ENCODE data around the gene TVP23C. TPM values are rescaled to one million over a fixed set of nuclear protein-coding genes. Genes with fewer than 3 reads are reported as not detected.

TVP23C gene
- total and polyA plus RNA-seq, 9 of the 15 experiments (the other 6 are each of a cell fraction or from before 2014, with no cell fraction given), result 5.7 to 16.8 (median 8.2) TPM

DNA sequence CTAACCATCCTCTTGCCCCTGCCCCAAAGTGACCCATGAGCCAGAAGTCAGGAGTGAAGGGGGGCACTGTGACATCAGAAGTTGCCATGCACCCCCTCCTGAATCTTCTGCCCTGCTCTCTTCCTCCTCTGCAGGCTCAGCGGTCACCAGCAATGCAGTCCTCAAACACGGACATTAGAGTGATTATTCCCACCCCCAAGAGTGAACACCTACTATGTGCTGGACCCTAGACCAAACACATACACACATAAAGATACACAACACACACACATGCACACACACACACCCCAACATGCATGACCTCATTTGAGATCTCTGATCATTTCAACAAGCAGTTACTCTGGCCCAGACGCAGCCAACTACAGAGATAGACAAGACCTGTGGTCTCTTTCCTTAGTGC is 95.7 kb downstream of the TVP23C start, which contains the start of gene CDRT4:
TSS of gene CDRT4 (minus strand) at position 30 of the 400 bp plus-strand sequence. CDS start 27,383 bp downstream, outside the sequence.
- Histone ChIP-seq H3K27ac (ENCODE audit: extremely low read depth, low read depth, low read length) (no peak within 1 kb of the TSS), H3K36me3 (ENCODE audit: control insufficient read depth, insufficient read depth, low read length) (no peaks in the 10 kb centered on the region), H3K4me3 (no peak within 1 kb of the TSS), H3K4me2 (ENCODE audit: insufficient read depth, low read length) (no peak within 1 kb of the TSS), H3K9me3 (replicated peaks; ENCODE audit: control insufficient read depth, insufficient read depth, low read depth, low read length) (no peaks in the 10 kb centered on the region), H4K20me1 (replicated peaks; ENCODE audit: control insufficient read depth, insufficient read depth, low read length) (no peaks in the 10 kb centered on the region), H3K9me1 (ENCODE audit: control insufficient read depth, insufficient read depth, low read length) (no peaks in the 10 kb centered on the region), H3K9ac (ENCODE audit: insufficient read depth in 1 of 2, low read depth in 2 of 2, low read length in 2 of 2) (no peak within 1 kb of the TSS), H2AFZ (ENCODE audit: low read depth, low read length) (no peak within 1 kb of the TSS), H3K27me3 (ENCODE audit: control insufficient read depth in 2 of 2, insufficient read depth in 2 of 2, low read length in 2 of 2) (no peaks in the 10 kb centered on the region), H3K79me2 (ENCODE audit: control insufficient read depth, insufficient read depth, low read length) (no peaks in the 10 kb centered on the region), H3K4me1 (replicated peaks in 1 of 2; ENCODE audit: control insufficient read depth in 2 of 2, insufficient read depth in 2 of 2, low read length in 2 of 2) (no peaks in the 10 kb centered on the region; a peak in 2 of 5 replicates)
- TF ChIP-seq, protein P1, sequence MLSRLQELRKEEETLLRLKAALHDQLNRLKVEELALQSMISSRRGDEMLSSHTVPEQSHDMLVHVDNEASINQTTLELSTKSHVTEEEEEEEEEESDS (CRISPR knock-in tag; IDR thresholded peaks at IDR 0.05), result no peak
- TF ChIP-seq ZKSCAN1 (IDR thresholded peaks at IDR 0.05; ENCODE audit: low read depth, low read length), result peak; percentile 68
- BruUV-seq (replicated peaks), result no TSS peak
- WGBS (ENCODE audit: insufficient coverage, low coverage, missing lambda C conversion rate), result 42% methylated on average over 3 of the region's 3 CpGs
- DNase-seq (ENCODE audit: extremely low read depth in 1 of 4, low spot score in 3 of 4), result no peak
- CTCF ChIA-PET (ENCODE audit: low intra/inter-chr PET ratio), result no interaction called here
- intact Hi-C loops (cut with micrococcal nuclease) (no loop called here), in situ Hi-C loops (cut with MboI) (loop anchor here (5.0 kb wide), 1 partner anchor 35 kb away; no protein-coding TSS in a partner anchor)
- no peak for FAIRE-seq
- ATAC-seq, result no peak
- POLR2A ChIA-PET, result no interaction called here

DNA sequence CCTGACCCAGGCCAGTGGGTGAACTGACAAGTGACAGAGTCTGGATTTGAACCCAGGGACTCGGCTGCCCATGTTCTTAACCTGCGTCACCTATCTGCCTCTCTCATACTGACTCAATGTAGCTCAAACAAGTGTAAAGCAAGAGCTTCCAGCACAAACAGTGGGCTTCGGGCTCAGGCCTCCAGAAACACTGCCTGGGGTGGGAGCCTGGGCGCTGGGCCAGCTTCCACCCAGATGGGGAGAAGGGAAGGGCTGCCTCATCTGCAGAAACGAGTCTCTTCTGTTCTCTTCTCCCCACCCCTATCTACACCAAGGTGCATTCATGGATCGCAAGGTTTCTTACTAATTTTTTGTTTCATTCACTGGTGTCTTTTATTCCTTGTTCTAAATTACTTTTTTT is 97.2 kb downstream of the TVP23C start:
- Histone ChIP-seq H3K27ac (ENCODE audit: extremely low read depth, low read depth, low read length) (no peak overlapping the region), H2AFZ (ENCODE audit: low read depth, low read length) (no peak overlapping the region), H3K27me3 (ENCODE audit: control insufficient read depth in 2 of 2, insufficient read depth in 2 of 2, low read length in 2 of 2) (no peaks in the 10 kb centered on the region), H3K9ac (ENCODE audit: insufficient read depth in 1 of 2, low read depth in 2 of 2, low read length in 2 of 2) (no peak overlapping the region), H3K79me2 (ENCODE audit: control insufficient read depth, insufficient read depth, low read length) (no peaks in the 10 kb centered on the region), H3K4me3 (no peak overlapping the region), H3K4me2 (ENCODE audit: insufficient read depth, low read length) (no peak overlapping the region), H3K9me3 (replicated peaks; ENCODE audit: control insufficient read depth, insufficient read depth, low read depth, low read length) (no peaks in the 10 kb centered on the region), H4K20me1 (replicated peaks; ENCODE audit: control insufficient read depth, insufficient read depth, low read length) (no peaks in the 10 kb centered on the region), H3K36me3 (ENCODE audit: control insufficient read depth, insufficient read depth, low read length) (no peaks in the 10 kb centered on the region), H3K9me1 (ENCODE audit: control insufficient read depth, insufficient read depth, low read length) (no peaks in the 10 kb centered on the region), H3K4me1 (replicated peaks in 1 of 2; ENCODE audit: control insufficient read depth in 2 of 2, insufficient read depth in 2 of 2, low read length in 2 of 2) (no peaks in the 10 kb centered on the region; a peak in 2 of 5 replicates)
- BruUV-seq (replicated peaks), result no TSS peak
- intact Hi-C loops (cut with micrococcal nuclease), result no loop called here
- FAIRE-seq, result no peak
- in situ Hi-C loops (cut with MboI), result loop anchor here (5.0 kb wide), 1 partner anchor 36 kb away; no protein-coding TSS in a partner anchor
- no peak for DNase-seq (ENCODE audit: extremely low read depth in 1 of 4, low spot score in 3 of 4)
- ATAC-seq, result no peak
- ChIA-PET CTCF (ENCODE audit: low intra/inter-chr PET ratio) (no interaction called here), POLR2A (no interaction called here)
- WGBS (ENCODE audit: insufficient coverage, low coverage, missing lambda C conversion rate), result 39% methylated on average over 4 of the region's 6 CpGs
- TF ChIP-seq ZNF589 (CRISPR knock-in tag; IDR thresholded peaks at IDR 0.05; ENCODE audit: low read depth) (no peak), ZNF134 (CRISPR knock-in tag; conservative IDR thresholded peaks at IDR 0.05) (no peak), KDM1A (IDR thresholded peaks at IDR 0.05) (no peak), CBX3 (IDR thresholded peaks at IDR 0.05; ENCODE audit: borderline replicate concordance in 1 of 2, low read length in 2 of 2) (no peak), ZFP30 (CRISPR knock-in tag; IDR thresholded peaks at IDR 0.05; ENCODE audit: borderline replicate concordance) (no peak), NR1H2 (CRISPR knock-in tag; IDR thresholded peaks at IDR 0.05) (no peak), HSF4 (CRISPR knock-in tag; IDR thresholded peaks at IDR 0.05; ENCODE audit: borderline replicate concordance) (no peak), ZNF347 (CRISPR knock-in tag; IDR thresholded peaks at IDR 0.05; ENCODE audit: low read depth) (no peak)
- TF ChIP-seq, protein P2, sequence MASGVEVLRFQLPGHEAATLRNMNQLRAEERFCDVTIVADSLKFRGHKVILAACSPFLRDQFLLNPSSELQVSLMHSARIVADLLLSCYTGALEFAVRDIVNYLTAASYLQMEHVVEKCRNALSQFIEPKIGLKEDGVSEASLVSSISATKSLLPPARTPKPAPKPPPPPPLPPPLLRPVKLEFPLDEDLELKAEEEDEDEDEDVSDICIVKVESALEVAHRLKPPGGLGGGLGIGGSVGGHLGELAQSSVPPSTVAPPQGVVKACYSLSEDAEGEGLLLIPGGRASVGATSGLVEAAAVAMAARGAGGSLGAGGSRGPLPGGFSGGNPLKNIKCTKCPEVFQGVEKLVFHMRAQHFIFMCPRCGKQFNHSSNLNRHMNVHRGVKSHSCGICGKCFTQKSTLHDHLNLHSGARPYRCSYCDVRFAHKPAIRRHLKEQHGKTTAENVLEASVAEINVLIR (CRISPR knock-in tag; IDR thresholded peaks at IDR 0.05), result no peak
- TF ChIP-seq, protein P3, sequence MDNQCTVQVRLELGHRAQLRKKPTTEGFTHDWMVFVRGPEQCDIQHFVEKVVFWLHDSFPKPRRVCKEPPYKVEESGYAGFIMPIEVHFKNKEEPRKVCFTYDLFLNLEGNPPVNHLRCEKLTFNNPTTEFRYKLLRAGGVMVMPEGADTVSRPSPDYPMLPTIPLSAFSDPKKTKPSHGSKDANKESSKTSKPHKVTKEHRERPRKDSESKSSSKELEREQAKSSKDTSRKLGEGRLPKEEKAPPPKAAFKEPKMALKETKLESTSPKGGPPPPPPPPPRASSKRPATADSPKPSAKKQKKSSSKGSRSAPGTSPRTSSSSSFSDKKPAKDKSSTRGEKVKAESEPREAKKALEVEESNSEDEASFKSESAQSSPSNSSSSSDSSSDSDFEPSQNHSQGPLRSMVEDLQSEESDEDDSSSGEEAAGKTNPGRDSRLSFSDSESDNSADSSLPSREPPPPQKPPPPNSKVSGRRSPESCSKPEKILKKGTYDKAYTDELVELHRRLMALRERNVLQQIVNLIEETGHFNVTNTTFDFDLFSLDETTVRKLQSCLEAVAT (IDR thresholded peaks at IDR 0.05), result no peak

Measured in K562 (cell line).